ENCODE measurements around the gene SMARCA4.

Gene SMARCA4

DNA sequence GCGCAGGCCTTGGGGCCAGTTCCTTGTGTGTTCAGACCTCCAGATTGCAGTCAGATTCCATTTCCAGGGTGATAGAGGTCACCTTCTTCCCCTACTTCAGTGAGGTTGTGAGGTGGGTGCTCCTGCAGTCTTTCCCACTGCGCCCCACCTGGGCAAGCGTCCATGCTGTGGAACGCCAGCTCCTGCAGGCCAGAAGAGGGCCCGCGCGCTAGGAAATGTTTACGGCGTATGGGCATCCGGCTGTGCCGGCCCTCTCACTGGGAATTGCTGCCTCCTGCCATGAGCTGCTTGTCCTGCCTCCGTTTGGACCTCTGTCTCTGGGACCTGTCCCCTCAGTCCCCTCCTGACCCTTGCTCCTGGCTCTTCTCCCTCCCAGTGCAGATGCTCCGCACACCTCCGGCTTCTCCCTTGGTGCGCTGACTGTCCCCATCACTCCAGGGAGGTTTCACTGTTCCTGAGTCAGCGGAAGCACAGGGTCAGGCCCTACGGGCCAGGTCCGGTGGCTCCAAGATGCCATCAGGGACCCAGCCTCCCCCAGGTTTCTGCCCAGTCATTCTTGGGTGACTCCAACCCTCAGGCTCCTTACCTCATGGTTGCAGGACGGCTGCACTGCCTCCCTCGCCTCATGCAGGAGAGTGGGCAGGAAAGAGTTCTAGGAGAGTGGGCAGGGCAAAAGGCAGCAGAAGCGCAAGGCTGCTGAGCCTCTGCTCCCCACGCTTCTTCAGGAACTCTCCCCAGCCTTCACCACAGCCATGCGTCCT, 56.6 kb downstream of the SMARCA4 start:
- no peak for DNase-seq

DNA sequence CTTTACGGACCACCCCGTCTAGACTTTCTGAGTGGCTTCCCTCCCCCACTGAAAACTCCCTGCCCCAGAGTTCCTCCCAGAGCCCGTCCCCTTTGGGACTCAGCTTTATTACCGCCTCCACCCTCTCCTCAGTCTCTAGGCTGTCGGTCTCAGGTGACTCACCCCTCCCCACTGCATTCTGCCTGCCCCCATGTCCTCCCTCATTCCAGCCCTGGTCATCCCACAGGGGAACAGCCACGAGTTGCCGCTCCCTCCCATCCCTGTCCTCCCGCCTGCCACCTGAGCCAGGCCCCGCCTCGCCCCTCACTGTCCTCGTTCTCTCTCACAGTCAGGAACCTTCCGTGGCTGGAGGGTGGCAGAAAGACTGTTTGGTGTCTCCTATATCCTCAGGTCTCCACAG, 57.3 kb downstream of the SMARCA4 start:
- no peak for DNase-seq

DNA sequence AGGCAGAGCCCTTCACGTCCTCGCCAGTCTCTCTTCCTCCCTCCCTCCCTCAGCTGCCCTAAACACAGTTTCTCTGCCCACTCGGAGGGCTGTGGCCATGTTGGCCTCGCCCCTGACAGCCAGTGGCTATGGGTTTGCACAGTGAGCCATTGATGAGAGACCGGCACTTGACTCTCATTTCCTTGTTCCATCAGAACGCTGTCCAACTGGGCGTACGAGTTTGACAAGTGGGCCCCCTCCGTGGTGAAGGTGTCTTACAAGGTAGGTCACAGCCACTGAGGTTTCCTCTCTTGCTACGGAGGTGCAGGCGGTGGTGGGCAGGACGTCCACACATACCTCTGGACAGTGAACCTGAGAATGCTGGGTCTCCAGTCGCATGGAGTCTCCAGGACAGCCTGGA, 57.9 kb downstream of the SMARCA4 start:
- DNase-seq = no peak

- no peak for DNase-seq
These were observed 58.4 kb downstream of the SMARCA4 start for GRCh38 chr19:11019262-11019661.

GRCh38 chr19:11019824-11020223, 59.0 kb downstream of the SMARCA4 start:
- no peak for DNase-seq

DNA sequence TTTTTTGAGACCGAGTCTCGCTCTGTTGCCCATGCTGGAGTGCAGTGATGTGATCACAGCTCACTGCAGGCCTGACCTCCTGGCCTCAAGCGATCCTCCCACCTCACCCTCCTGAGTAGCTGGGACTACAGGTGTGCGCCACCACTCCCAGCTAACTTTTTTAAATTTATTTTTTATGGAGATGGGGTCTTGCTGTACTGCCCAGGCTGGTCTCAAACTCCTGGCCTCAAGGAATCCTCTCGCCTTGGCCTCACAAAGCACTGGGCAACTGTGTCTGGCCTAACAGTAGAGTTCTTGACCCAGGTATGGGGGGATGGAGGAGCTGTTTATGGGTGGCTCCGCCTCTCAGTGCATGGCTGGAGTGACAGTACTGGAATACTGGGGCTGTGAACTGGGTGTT, 59.6 kb downstream of the SMARCA4 start:
- no peak for DNase-seq

- DNase-seq = no peak
These were observed 60.3 kb downstream of the SMARCA4 start for GRCh38 chr19:11020982-11021759.

DNA sequence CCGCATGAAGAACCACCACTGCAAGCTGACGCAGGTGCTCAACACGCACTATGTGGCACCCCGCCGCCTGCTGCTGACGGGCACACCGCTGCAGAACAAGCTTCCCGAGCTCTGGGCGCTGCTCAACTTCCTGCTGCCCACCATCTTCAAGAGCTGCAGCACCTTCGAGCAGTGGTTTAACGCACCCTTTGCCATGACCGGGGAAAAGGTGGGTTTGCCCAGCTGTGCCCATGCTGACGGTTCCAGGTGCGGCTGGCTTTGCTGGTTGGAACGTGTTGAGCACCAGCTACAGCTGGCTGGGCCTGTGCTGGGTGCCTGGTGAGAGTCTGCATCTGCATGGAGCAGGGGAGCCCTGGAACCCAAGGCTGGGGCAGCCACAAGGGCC, 60.9 kb downstream of the SMARCA4 start:
- no peak for DNase-seq

DNA sequence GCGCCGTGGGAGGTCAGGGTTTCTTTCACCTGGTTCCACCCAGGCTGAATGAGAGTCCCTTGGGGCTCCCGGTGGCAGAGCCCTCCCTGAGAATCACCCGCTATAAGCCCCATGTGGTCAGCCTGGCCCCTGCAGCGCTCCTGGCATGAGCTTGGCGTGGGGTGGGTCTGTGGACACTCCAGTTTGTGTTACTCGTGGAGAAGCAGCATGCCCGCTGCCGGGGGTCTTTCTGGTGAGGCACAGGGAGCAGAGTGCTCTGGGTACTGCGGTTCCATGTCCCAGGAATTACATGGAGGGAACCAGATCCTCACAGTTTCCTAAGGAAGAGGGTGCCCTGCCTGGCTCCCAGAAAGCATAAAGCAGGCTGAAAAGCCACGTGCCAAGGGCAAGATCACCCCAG, 62.2 kb downstream of the SMARCA4 start:
- no peak for DNase-seq

- no peak for DNase-seq
These were observed 62.9 kb downstream of the SMARCA4 start for GRCh38 chr19:11023710-11024109.

- no peak for DNase-seq
These were observed 63.4 kb downstream of the SMARCA4 start for GRCh38 chr19:11024259-11024658.

DNA sequence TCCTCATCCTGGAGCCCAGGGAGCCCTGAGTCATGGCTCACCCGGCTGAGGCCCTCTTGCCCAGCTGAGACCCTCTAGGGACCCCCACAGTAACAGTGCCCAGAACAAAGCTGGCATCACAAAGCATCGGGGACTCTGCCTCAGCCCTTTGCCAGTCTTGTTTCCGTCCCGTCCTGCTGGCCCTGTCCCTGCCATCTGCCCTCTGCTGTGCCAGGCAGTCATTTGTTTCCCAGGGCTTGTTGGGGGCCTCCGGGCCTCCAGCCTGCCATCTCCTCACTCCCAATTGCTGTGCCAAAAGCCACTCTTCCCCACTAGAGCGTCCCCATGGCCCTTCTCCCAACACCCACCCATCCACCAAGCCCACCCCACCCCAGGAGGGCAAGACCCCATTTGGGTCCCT, 64.2 kb downstream of the SMARCA4 start:
- DNase-seq = no peak

- DNase-seq = no peak
These were observed 64.6 kb downstream of the SMARCA4 start for GRCh38 chr19:11025445-11025844.

- DNase-seq = no peak
These were observed 65.2 kb downstream of the SMARCA4 start for GRCh38 chr19:11025997-11026396.

DNA sequence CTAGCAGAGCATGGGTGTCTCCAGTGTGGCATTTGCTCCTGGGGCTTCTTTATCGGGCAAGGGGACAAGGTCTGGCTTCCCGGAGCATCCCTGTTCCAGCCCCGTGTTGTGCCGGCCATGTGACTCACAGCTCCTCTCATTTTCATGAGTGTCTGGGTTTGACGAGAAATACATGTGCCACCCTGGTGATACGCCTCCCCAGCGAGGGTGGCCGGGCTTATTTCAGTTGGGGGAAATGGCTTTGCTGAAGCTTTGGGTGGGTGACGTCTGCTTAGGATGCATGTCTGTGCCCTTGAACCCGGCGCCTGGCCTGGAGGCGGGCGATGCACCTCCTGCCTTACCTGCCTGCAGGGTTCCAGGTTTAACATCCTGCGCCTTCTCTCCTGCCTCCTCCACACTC, 66.6 kb downstream of the SMARCA4 start:
- no peak for DNase-seq

GRCh38 chr19:11028146-11028545, 67.3 kb downstream of the SMARCA4 start:
- DNase-seq = no peak

DNA sequence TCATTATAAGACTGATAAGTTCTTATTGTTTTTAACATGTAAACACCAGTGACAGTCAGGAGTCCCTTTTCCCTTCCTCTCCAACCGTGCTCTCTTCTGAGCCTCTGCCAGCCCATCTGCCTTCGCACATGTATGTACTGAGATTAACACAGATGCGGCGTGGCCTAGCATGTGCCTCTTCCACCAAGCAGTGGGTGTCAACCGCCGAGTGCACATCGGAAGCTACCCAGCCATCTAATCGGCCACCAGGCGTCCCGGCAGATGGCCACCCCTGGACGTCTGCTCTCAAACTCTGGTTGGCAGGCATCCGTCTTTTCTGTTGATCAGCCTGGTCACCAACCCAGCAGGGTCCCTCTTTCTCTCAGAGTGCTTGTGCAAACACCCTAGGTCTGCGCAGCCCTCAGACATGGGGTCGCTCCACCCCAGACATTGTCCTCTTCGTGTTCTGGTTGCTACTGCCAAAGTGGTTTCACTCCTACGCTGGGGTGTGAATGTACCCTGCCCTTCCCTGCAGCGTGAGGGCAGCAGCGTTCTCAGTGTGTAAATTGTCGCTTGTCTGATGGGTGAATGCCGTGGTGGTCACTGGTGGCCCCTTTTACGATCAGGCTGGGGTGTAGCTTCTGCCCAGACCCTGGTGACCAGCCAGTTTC, 70.7 kb downstream of the SMARCA4 start:
- DNase-seq = no peak

DNA sequence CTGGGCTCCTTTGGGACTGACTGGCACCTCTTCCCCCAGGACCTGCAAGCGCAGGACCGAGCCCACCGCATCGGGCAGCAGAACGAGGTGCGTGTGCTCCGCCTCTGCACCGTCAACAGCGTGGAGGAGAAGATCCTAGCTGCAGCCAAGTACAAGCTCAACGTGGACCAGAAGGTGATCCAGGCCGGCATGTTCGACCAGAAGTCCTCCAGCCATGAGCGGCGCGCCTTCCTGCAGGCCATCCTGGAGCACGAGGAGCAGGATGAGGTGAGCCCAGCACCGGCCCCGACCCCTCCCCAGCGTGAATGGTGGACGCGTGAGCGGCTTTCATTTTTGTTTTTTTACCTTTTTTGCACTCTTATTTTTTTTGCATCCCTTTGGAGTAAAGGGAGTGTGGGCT, 72.4 kb downstream of the SMARCA4 start:
- no peak for DNase-seq

GRCh38 chr19:11033763-11034162, 72.9 kb downstream of the SMARCA4 start:
- no peak for DNase-seq

GRCh38 chr19:11034449-11035213, 73.8 kb downstream of the SMARCA4 start:
- no peak for DNase-seq

- peak; percentile 57 to 82 for DNase-seq
These were observed 74.9 kb downstream of the SMARCA4 start for GRCh38 chr19:11035441-11036377.

DNA sequence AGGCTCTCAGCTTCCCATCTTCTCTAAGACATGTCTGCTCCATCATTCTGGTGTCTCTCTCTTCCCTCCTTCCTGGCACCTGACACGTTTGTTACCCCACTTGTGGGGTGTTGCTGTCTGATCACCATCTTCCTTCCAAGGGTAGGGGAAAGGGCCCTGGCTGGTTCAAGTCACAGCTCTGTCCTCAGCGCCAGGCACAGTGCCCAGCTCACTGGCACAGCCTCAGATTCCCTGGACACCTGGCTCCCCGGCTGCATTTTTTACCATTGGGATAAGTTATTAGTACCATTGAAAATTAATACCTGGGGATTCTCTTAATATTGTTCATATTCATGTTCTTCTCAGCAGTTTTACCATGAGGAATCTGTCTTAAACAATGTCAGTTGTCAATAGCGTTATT, 77.7 kb downstream of the SMARCA4 start:
- no peak for DNase-seq
